ENCODE data around the gene NUTF2.

DNA sequence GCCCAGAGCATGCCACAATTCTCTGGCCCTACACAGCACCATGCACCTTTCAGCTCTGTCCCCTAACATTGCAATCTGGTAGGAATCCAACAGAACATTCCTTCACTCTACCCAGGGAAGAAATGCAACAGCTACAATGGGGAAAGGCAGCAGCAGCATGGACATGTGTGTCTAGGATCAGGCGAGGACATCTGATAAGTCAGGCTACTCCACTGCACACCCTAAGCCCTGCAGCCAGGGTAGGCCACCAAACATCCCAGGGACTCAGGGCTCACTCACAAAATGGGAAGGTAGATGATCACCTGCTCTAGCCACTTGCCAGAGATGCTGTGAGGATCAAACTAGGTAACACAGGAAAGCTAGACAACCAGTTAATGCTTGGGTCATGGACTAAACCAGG, 45.5 kb upstream of the NUTF2 start:
- TF ChIP-seq, protein P1, sequence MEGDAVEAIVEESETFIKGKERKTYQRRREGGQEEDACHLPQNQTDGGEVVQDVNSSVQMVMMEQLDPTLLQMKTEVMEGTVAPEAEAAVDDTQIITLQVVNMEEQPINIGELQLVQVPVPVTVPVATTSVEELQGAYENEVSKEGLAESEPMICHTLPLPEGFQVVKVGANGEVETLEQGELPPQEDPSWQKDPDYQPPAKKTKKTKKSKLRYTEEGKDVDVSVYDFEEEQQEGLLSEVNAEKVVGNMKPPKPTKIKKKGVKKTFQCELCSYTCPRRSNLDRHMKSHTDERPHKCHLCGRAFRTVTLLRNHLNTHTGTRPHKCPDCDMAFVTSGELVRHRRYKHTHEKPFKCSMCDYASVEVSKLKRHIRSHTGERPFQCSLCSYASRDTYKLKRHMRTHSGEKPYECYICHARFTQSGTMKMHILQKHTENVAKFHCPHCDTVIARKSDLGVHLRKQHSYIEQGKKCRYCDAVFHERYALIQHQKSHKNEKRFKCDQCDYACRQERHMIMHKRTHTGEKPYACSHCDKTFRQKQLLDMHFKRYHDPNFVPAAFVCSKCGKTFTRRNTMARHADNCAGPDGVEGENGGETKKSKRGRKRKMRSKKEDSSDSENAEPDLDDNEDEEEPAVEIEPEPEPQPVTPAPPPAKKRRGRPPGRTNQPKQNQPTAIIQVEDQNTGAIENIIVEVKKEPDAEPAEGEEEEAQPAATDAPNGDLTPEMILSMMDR (IDR thresholded peaks at IDR 0.05): no peak
- TF ChIP-seq IRF2 (CRISPR knock-in tag; IDR thresholded peaks at IDR 0.05; ENCODE audit: borderline replicate concordance, low read depth) (no peak), USF1 (CRISPR knock-in tag; IDR thresholded peaks at IDR 0.05) (no peak), KAT7 (CRISPR knock-in tag; IDR thresholded peaks at IDR 0.05; ENCODE audit: borderline replicate concordance) (no peak), NR1H2 (CRISPR knock-in tag; IDR thresholded peaks at IDR 0.05) (no peak)
- TF ChIP-seq, protein P2, sequence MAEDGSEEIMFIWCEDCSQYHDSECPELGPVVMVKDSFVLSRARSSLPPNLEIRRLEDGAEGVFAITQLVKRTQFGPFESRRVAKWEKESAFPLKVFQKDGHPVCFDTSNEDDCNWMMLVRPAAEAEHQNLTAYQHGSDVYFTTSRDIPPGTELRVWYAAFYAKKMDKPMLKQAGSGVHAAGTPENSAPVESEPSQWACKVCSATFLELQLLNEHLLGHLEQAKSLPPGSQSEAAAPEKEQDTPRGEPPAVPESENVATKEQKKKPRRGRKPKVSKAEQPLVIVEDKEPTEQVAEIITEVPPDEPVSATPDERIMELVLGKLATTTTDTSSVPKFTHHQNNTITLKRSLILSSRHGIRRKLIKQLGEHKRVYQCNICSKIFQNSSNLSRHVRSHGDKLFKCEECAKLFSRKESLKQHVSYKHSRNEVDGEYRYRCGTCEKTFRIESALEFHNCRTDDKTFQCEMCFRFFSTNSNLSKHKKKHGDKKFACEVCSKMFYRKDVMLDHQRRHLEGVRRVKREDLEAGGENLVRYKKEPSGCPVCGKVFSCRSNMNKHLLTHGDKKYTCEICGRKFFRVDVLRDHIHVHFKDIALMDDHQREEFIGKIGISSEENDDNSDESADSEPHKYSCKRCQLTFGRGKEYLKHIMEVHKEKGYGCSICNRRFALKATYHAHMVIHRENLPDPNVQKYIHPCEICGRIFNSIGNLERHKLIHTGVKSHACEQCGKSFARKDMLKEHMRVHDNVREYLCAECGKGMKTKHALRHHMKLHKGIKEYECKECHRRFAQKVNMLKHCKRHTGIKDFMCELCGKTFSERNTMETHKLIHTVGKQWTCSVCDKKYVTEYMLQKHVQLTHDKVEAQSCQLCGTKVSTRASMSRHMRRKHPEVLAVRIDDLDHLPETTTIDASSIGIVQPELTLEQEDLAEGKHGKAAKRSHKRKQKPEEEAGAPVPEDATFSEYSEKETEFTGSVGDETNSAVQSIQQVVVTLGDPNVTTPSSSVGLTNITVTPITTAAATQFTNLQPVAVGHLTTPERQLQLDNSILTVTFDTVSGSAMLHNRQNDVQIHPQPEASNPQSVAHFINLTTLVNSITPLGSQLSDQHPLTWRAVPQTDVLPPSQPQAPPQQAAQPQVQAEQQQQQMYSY (CRISPR knock-in tag; IDR thresholded peaks at IDR 0.05): no peak

Data from WTC11 (cell line).